Measurements from ENCODE around the gene TBX15. TPM values are rescaled to one million over a fixed set of nuclear protein-coding genes. Genes with fewer than 3 reads are reported as not detected.

The TBX15 gene
- total and polyA plus RNA-seq, 2 experiments from 2014 or later = 0.21 TPM; not detected in 1

GRCh38 chr1:118841521-118841920, 146.6 kb downstream of the TBX15 start:
- no peaks in the 10 kb centered on the region for H3K27me3 Mint-ChIP-seq (ENCODE audit: insufficient read depth, low read depth, poor library complexity)
- H3F3A ChIP-seq (replicated peaks; ENCODE audit: low read depth) = no peaks in the 10 kb centered on the region
- ATAC-seq = no peak

More at GRCh38 chr1:118841521-118841920, 146.6 kb downstream of the TBX15 start:
- H3K27ac Mint-ChIP-seq = no peak overlapping the region
- TF ChIP-seq CREB1 (CRISPR knock-in tag; IDR thresholded peaks at IDR 0.05; ENCODE audit: low read depth) (no peak), EZH2phosphoT487 (IDR thresholded peaks at IDR 0.05; ENCODE audit: unreplicated experiment) (no peak), ZNF331 (CRISPR knock-in tag; IDR thresholded peaks at IDR 0.05; ENCODE audit: low read depth) (no peak), REST (IDR thresholded peaks at IDR 0.05; ENCODE audit: unreplicated experiment) (no peak), EZH2 (IDR thresholded peaks at IDR 0.05; ENCODE audit: low read depth, unreplicated experiment) (no peak), STAT1 (IDR thresholded peaks at IDR 0.05; ENCODE audit: unreplicated experiment) (no peak), NANOG (IDR thresholded peaks at IDR 0.05; ENCODE audit: borderline replicate concordance) (no peak), ZNF114 (CRISPR knock-in tag; IDR thresholded peaks at IDR 0.05) (no peak), POLR2AphosphoS5 (IDR thresholded peaks at IDR 0.05; ENCODE audit: low read depth) (no peak), ETS1 (IDR thresholded peaks at IDR 0.05) (no peak), JUNB (IDR thresholded peaks at IDR 0.05; ENCODE audit: unreplicated experiment) (no peak), ZNF462 (CRISPR knock-in tag; IDR thresholded peaks at IDR 0.05) (no peak), CTCF (conservative IDR thresholded peaks at IDR 0.05; ENCODE audit: low read depth in 2 of 2) (no peak)
- H3K4me1 Mint-ChIP-seq = no peaks in the 10 kb centered on the region
- Histone ChIP-seq H3K36me3 (ENCODE audit: insufficient read depth) (no peaks in the 10 kb centered on the region), H3K27me3 (ENCODE audit: insufficient read depth) (no peaks in the 10 kb centered on the region), H4K20me1 (replicated peaks; ENCODE audit: insufficient read depth) (no peaks in the 10 kb centered on the region), H3K9me2 (ENCODE audit: insufficient read depth) (0 out of 2 replicates have a peak, but pooled peaks cover 6% of the 10 kb centered on the region), H3K79me2 (replicated peaks; ENCODE audit: insufficient read depth) (no peaks in the 10 kb centered on the region), H3K4me2 (no peak overlapping the region), H3K4me1 (ENCODE audit: insufficient read depth) (no peaks in the 10 kb centered on the region), H3K4me3 (no peak overlapping the region), H2AFZ (no peak overlapping the region), H3K27ac (ENCODE audit: low read depth) (no peak overlapping the region)
- no peaks in the 10 kb centered on the region for H3K36me3 Mint-ChIP-seq (ENCODE audit: low read depth)
- H3K9me3 Mint-ChIP-seq = no peaks in the 10 kb centered on the region; the same call in 1 of the 3 replicates
- DNase-seq (ENCODE audit: low spot score) = no peak
- no peak overlapping the region for H3K4me3 Mint-ChIP-seq

Data from GM23338 (cell line).